Mammary epithelial cell (primary cell): ENCODE measurements around the gene HOXB9.

Source experiments
- EZH2 ChIP-seq: IDR thresholded peaks from 2 replicates; pipeline ENCODE4 v1.6.1; 2012; ENCODE audit warnings: low read length, inconsistent platforms, borderline replicate concordance
- TF ChIP-seq, protein P1 (sequence below), 2 donors: IDR thresholded peaks in 1 of 2; conservative IDR thresholded peaks in 1 of 2; 2 replicates each; pipeline ENCODE4 v1.5.1; 2011 to 2012; ENCODE audit warnings: inconsistent platforms in 2 of 2, low read length in 2 of 2, mild to moderate bottlenecking in 2 of 2, control low read depth in 1 of 2, low read depth in 1 of 2; ENCODE audit not compliant: insufficient read depth in 1 of 2; ENCODE audit errors: extremely low read depth in 1 of 2

- TF ChIP-seq, protein P1, sequence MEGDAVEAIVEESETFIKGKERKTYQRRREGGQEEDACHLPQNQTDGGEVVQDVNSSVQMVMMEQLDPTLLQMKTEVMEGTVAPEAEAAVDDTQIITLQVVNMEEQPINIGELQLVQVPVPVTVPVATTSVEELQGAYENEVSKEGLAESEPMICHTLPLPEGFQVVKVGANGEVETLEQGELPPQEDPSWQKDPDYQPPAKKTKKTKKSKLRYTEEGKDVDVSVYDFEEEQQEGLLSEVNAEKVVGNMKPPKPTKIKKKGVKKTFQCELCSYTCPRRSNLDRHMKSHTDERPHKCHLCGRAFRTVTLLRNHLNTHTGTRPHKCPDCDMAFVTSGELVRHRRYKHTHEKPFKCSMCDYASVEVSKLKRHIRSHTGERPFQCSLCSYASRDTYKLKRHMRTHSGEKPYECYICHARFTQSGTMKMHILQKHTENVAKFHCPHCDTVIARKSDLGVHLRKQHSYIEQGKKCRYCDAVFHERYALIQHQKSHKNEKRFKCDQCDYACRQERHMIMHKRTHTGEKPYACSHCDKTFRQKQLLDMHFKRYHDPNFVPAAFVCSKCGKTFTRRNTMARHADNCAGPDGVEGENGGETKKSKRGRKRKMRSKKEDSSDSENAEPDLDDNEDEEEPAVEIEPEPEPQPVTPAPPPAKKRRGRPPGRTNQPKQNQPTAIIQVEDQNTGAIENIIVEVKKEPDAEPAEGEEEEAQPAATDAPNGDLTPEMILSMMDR (conservative IDR thresholded peaks at IDR 0.05 in 1 of 2, IDR thresholded peaks at IDR 0.05 in 1 of 2; ENCODE audit: extremely low read depth in 1 of 2, insufficient read depth in 1 of 2, low read depth in 1 of 2, low read length in 2 of 2): no peak
- TF ChIP-seq EZH2: no peak
Measured at GRCh38 chr17:48592057-48592514, 34.1 kb downstream of the HOXB9 start.
